Mucosa of descending colon (tissue), 3 donors: Measurements from ENCODE around the gene PHETA2. TPM values are rescaled to one million over a fixed set of nuclear protein-coding genes. Genes with fewer than 3 reads are reported as not detected.

ENCODE experiments used
- ATAC-seq: fragments of 200-7000 bp; cut with Tn5 transposase; one replicate; pipeline ENCODE4 v1.9.1; 2020; ENCODE audit warnings: mild to moderate bottlenecking, moderate library complexity
- DNase-seq, 3 donors: peaks; one replicate each; pipeline ENCODE4 v3.0.0-alpha.2; 2020
- H3K36me3 ChIP-seq: fragments of 200-600 bp; one replicate; pipeline ENCODE4 v1.8.0; 2021; ENCODE audit warnings: low read depth, mild to moderate bottlenecking
- H3K4me1 ChIP-seq: fragments of 200-600 bp; one replicate; pipeline ENCODE4 v1.8.0; 2021; ENCODE audit warnings: low read depth, mild to moderate bottlenecking
- H3K4me3 ChIP-seq: fragments of 200-600 bp; one replicate; pipeline ENCODE4 v1.8.0; 2021; ENCODE audit warnings: mild to moderate bottlenecking
- H3K9me3 ChIP-seq: fragments of 200-600 bp; one replicate; pipeline ENCODE4 v1.8.0; 2021; ENCODE audit warnings: mild to moderate bottlenecking
- intact Hi-C, 2 donors: fragments of 100-400 bp; cut with DNase I in 1 of 2; cut with micrococcal nuclease in 1 of 2; formaldehyde crosslinking; loops; one replicate each; pipeline versions ENCODE4 v1.11.0 to v1.11.1; 2022; cut with DNase I, micrococcal nuclease
- total RNA-seq, 3 donors: library from RNA; stranded (reverse); fragmentation: NEBNext Ultra II Directional in 2 of 3; extraction: Animal tissue kit (Norgen Biotek cat#: 25700) in 2 of 3; gene quantifications; one replicate each; pipeline versions ENCODE4 v1.2.1 to v1.2.4, GENCODE V29; 2021 to 2023
- TF ChIP-seq, protein P1 (sequence below): fragments of 200-600 bp; IDR thresholded peaks from one replicate; pipeline ENCODE4 v1.8.0; 2022; ENCODE audit warnings: antibody characterized with exemption, mild to moderate bottlenecking
- donor health status: DM: no; HTN: no; CAD: no; lungs with moderate emphysema.
- donor health status: DM: no; HTN: no; CAD: no.
- donor health status: DM: no; HTN: yes; CAD: no.

Gene PHETA2
- total RNA-seq, 3 donors from 2014 or later, result 13.0 to 15.7 (median 13.5) TPM

DNA sequence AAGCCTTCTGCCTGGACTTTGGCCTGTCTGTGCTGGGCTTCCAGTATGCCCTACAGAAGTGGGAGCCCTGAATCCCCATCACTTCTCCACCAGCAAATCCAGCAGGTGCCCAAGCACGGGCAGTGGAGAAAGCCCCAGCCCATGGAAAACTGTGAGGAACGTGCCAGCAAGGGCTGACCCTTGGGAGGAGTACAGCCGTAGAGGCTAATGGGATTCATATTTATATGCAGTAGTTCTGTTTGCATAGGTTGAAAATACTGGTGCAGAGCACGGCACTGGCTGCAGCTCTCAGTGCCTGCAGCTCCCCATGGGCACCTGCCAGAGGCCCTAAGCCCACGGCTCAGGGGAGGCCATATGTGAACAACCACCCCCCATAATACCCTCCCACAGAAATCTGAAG, 13.6 kb upstream of the PHETA2 start:
- peaks cover 12% of the 10 kb centered on the region for H3K9me3 ChIP-seq
- intact Hi-C loops, result no loop called here
- peaks cover 8% of the 10 kb centered on the region for H3K4me1 ChIP-seq
- DNase-seq, result peak in 1 of 3 donors; percentile 11
- H3K36me3 ChIP-seq, result no peaks in the 10 kb centered on the region
- no peak overlapping the region for H3K4me3 ChIP-seq
- TF ChIP-seq, protein P1, sequence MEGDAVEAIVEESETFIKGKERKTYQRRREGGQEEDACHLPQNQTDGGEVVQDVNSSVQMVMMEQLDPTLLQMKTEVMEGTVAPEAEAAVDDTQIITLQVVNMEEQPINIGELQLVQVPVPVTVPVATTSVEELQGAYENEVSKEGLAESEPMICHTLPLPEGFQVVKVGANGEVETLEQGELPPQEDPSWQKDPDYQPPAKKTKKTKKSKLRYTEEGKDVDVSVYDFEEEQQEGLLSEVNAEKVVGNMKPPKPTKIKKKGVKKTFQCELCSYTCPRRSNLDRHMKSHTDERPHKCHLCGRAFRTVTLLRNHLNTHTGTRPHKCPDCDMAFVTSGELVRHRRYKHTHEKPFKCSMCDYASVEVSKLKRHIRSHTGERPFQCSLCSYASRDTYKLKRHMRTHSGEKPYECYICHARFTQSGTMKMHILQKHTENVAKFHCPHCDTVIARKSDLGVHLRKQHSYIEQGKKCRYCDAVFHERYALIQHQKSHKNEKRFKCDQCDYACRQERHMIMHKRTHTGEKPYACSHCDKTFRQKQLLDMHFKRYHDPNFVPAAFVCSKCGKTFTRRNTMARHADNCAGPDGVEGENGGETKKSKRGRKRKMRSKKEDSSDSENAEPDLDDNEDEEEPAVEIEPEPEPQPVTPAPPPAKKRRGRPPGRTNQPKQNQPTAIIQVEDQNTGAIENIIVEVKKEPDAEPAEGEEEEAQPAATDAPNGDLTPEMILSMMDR, result no peak
- ATAC-seq, result no peak

DNA sequence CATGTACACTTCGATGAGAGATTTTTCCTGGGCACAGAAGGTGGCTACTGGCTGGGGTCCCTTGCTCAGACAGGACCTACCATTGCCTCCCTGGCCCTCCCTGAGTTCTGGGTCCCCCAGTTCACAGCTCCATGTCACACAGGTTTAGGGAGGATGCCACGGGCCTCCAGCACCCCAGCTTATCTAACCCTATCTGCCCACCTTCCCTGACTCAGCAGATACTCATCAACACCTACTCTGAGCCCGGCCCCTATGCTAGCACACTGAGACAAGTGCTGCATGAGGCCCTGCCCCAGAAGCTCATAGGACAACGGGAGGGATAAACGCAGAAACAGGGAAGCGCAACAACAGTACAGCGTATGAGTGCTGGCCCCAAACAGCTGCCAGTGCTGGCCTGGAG, 13.0 kb upstream of the PHETA2 start:
- Histone ChIP-seq H3K9me3 (peaks cover 12% of the 10 kb centered on the region), H3K4me1 (peaks cover 8% of the 10 kb centered on the region), H3K36me3 (no peaks in the 10 kb centered on the region), H3K4me3 (no peak overlapping the region)
- TF ChIP-seq, protein P1, result no peak
- intact Hi-C loops, result no loop called here
- ATAC-seq (no peak), DNase-seq (peak in 1 of 3 donors; percentile 11)

DNA sequence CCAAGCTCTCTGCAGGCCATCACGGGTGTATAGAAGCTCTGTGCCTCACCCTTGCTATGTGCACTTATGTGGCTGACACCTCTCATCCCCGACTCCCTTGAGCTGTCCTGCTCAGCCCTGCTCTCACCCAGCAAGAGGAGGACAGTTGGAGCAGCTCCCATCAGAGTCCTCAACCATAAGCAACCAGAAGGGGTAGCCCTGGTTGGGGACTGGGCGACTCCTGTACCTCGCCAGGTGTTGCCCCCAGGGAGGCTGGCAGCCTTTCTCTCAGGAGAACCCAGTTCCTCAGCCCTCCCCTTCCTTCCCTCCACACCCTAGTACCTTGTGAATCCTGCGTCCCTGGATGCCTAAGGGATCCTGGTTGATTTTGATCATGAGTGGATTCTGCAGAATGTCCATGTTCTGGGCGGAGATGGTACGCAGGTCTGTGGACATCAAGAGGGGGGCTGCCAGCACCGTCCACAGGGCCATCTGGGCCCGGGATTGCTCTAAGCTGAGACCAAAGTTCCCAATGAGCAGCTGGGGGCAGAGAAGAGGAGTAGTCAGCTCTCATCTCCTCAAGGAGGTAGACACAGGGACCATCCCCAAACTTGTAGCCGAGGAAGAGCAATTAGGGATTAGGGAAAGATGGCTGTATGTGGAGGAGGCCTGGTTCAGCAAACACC, 11.4 kb upstream of the PHETA2 start:
- DNase-seq (no peak), ATAC-seq (no peak)
- peaks cover 8% of the 10 kb centered on the region for H3K4me1 ChIP-seq
- no peak overlapping the region for H3K4me3 ChIP-seq
- intact Hi-C loops, result no loop called here
- TF ChIP-seq, protein P1, result no peak
- no peaks in the 10 kb centered on the region for H3K9me3 ChIP-seq
- H3K36me3 ChIP-seq, result no peaks in the 10 kb centered on the region

DNA sequence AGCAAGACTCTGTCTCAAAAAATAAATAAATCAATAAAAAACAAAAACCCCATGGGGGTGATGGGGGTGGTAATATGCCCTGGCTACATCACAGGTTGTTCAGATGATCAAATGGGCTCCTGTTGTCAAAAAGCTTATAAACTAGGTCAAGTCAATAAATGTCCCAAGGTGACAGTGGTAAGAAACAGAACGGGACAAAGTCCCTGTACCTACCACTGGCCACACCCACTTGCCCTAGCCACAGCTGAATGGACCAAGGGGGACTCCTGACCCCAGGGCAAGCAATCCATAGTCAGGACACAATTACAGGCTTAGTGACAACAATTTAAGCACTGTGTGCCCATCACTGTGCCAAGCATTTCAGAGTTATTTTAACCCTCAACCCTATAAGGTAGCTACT, 9.4 kb upstream of the PHETA2 start:
- TF ChIP-seq, protein P1, result no peak

DNA sequence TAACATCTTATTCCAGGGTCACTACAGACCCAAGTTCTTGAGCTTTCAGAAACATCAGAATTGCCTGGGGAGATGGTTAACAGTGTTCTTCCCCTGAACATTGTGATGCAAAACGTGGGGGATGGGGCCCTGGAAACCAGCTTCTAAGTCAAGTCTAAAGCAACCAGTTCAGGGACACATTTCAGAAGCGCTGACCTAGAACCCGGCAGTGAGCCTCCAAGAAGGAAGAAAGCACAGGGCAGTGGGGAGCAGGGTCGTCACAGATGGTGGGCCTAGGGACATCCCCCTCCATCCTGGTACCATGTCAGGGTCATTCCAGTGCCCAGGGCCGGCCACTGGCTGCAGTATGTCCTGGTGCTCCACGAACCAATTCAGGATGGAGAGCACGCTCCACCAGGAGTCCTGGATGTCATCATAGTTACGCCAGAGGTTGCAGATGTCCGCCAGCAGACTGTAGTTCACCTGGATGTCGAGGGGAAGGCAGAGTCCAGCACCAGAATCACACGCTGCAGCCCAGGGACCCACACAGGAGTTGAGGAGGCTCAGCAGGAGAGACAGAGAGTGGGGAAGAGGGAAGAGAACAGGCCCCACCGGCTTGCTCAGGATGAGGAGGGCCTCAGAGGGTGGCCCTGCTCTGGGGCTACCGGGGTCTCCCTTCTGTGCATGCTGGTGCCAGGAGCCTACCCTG, 8.5 kb upstream of the PHETA2 start:
- DNase-seq (peak in 1 of 3 donors; percentile 10), ATAC-seq (no peak)
- TF ChIP-seq, protein P1, result no peak
- H3K36me3 ChIP-seq, result no peaks in the 10 kb centered on the region
- H3K4me1 ChIP-seq, result peaks cover 14% of the 10 kb centered on the region
- no peak overlapping the region for H3K4me3 ChIP-seq
- no peaks in the 10 kb centered on the region for H3K9me3 ChIP-seq
- intact Hi-C loops, result no loop called here

More for the DNA sequence above, 9.4 kb upstream of the PHETA2 start:
- Histone ChIP-seq H3K4me1 (peaks cover 11% of the 10 kb centered on the region), H3K4me3 (no peak overlapping the region), H3K9me3 (no peaks in the 10 kb centered on the region), H3K36me3 (no peaks in the 10 kb centered on the region)
- DNase-seq (peak in 1 of 3 donors; percentile 47), ATAC-seq (peak; percentile 82)
- intact Hi-C loops, result no loop called here
